Measurements from ENCODE around the gene PAQR5.

DNA sequence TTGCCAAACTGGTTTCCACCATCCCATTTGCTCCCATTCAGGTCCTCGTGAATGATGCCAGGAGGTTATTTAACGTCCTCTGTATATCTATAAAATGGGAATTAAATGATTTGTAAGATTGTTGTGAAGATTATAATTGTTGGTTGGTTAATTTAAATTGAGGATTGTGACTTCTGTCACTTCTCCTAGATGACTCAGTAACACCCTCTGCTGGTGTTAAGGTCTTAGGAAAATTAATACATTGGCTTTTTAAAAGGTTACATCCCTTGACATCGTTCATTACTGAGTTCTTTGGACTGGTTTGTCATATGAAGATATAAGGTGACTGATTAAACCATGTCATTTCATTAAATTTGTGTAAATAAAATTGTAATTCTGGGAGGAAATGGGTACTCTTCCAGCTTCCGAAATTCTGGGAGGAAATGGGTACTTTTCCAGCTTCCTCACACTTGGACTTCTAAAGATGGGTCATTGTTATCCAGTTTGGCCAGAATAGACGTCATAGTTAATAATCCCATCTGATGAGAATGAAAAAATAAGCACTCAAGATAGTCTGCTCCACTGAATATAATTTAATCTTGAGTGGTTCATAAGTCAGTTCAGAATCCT is 33.3 kb upstream of the PAQR5 start:
- TF ChIP-seq POLR2A (IDR thresholded peaks at IDR 0.05) (no peak), CTCF (IDR thresholded peaks at IDR 0.05) (peak; percentile 28 to 67 (median 52))
